Neural cell (in vitro differentiated cells): ENCODE data around the gene SRGAP2B.
"Not testable (repeated sequence)": the region's sequence is repeated elsewhere in the genome, so short reads cannot be mapped to it uniquely, and the experiment has no call there.

Experiments
- CTCF ChIP-seq: fragments of 450-650 bp; IDR thresholded peaks from 2 replicates; pipeline ENCODE4 v1.5.1; 2014; ENCODE audit warnings: antibody characterized with exemption, mild to moderate bottlenecking, moderate library complexity; ENCODE audit not compliant: poor library complexity, severe bottlenecking
- EP300 ChIP-seq: fragments of 450-650 bp; conservative IDR thresholded peaks from 2 replicates; pipeline ENCODE4 v1.6.1; 2014; ENCODE audit warnings: antibody characterized with exemption, mild to moderate bottlenecking, moderate library complexity; ENCODE audit not compliant: poor library complexity, severe bottlenecking
- MXI1 ChIP-seq: fragments of 450-650 bp; conservative IDR thresholded peaks from 2 replicates; pipeline ENCODE4 v1.6.1; 2014; ENCODE audit warnings: antibody characterized with exemption, mild to moderate bottlenecking; ENCODE audit not compliant: poor library complexity, severe bottlenecking
- POLR2AphosphoS5 ChIP-seq: IDR thresholded peaks from 2 replicates; pipeline ENCODE4 v1.6.1; 2012
- RAD21 ChIP-seq: fragments of 450-650 bp; conservative IDR thresholded peaks from 2 replicates; pipeline ENCODE4 v1.6.1; 2014; ENCODE audit warnings: antibody characterized with exemption, mild to moderate bottlenecking, moderate library complexity
- REST ChIP-seq: IDR thresholded peaks from 2 replicates; pipeline ENCODE4 v1.6.1; 2012; ENCODE audit warnings: borderline replicate concordance
- SMC3 ChIP-seq: fragments of 450-650 bp; conservative IDR thresholded peaks from 2 replicates; pipeline ENCODE4 v1.6.1; 2014; ENCODE audit warnings: antibody characterized with exemption, mild to moderate bottlenecking, moderate library complexity; ENCODE audit not compliant: poor library complexity
- TAF1 ChIP-seq: IDR thresholded peaks from 2 replicates; pipeline ENCODE4 v1.6.1; 2012; ENCODE audit warnings: low read depth

- TF ChIP-seq CTCF, REST, POLR2AphosphoS5, EP300, SMC3, MXI1, RAD21, TAF1: not testable (repeated sequence)
These were observed 47.6 kb downstream of the SRGAP2B start for GRCh38 chr1:145047553-145047952.
